Nephron progenitor cell (in vitro differentiated cells): Measurements from ENCODE around the gene RGS8.

Experiments used
- DNase-seq: peaks from one replicate; pipeline ENCODE4 v3.0.0; 2021
- H3K27ac Mint-ChIP-seq: 2 replicates; pipeline ENCODE4 v1.8.0; 2021; ENCODE audit warnings: mild to moderate bottlenecking, moderate library complexity, mixed read lengths
- H3K27me3 Mint-ChIP-seq: 2 replicates; pipeline ENCODE4 v1.8.0; 2021; ENCODE audit warnings: mild to moderate bottlenecking, low read depth, mixed read lengths; ENCODE audit not compliant: poor library complexity
- H3K36me3 Mint-ChIP-seq: 2 replicates; pipeline ENCODE4 v1.8.0; 2021; ENCODE audit warnings: low read depth, mixed read lengths
- H3K4me1 Mint-ChIP-seq: 2 replicates; pipeline ENCODE4 v1.8.0; 2021; ENCODE audit warnings: mixed read lengths
- H3K4me3 Mint-ChIP-seq: 2 replicates; pipeline ENCODE4 v1.8.0; 2021; ENCODE audit warnings: mild to moderate bottlenecking, moderate library complexity, mixed read lengths
- H3K9me3 Mint-ChIP-seq: 2 replicates; pipeline ENCODE4 v1.8.0; 2021; ENCODE audit warnings: mild to moderate bottlenecking, moderate library complexity, mixed read lengths
- TF ChIP-seq, protein P1 (sequence below): fragments of 200-600 bp; sonication (generic); IDR thresholded peaks from 2 replicates; pipeline ENCODE4 v1.5.0; 2021; ENCODE audit warnings: antibody characterized with exemption

The RGS8 gene

GRCh38 chr1:182667848-182668505, 16.4 kb downstream of the RGS8 start:
- Mint-ChIP-seq H3K4me1 (peaks cover 65% of the 10 kb centered on the region), H3K4me3 (no peak overlapping the region)
- no peak for DNase-seq

DNA sequence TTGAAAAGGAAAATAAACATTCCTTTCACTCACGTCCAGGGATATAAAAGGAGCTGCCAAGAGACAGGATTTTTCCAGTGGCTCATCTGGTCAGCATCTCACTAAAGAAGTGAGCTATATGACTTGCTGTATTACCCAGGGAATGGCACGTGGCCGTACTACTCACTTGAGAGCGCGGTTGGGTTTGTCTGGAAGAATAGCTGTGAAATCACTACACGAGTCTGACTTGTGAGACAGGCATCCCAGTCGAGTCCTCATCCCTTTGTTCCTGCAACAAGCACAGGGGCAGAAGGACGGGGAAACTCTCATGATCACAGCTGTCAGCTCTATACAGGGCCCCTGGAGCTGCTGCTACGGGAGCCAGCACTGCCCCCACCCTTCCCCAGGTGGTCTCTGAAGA, 17.7 kb downstream of the RGS8 start:
- DNase-seq: no peak
- Mint-ChIP-seq H3K9me3 (no peaks in the 10 kb centered on the region), H3K4me3 (no peak overlapping the region), H3K27me3 (peaks cover 14% of the 10 kb centered on the region), H3K27ac (no peak overlapping the region), H3K36me3 (no peaks in the 10 kb centered on the region), H3K4me1 (peaks cover 61% of the 10 kb centered on the region)
- TF ChIP-seq, protein P1, sequence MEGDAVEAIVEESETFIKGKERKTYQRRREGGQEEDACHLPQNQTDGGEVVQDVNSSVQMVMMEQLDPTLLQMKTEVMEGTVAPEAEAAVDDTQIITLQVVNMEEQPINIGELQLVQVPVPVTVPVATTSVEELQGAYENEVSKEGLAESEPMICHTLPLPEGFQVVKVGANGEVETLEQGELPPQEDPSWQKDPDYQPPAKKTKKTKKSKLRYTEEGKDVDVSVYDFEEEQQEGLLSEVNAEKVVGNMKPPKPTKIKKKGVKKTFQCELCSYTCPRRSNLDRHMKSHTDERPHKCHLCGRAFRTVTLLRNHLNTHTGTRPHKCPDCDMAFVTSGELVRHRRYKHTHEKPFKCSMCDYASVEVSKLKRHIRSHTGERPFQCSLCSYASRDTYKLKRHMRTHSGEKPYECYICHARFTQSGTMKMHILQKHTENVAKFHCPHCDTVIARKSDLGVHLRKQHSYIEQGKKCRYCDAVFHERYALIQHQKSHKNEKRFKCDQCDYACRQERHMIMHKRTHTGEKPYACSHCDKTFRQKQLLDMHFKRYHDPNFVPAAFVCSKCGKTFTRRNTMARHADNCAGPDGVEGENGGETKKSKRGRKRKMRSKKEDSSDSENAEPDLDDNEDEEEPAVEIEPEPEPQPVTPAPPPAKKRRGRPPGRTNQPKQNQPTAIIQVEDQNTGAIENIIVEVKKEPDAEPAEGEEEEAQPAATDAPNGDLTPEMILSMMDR: no peak

More at GRCh38 chr1:182667848-182668505, 16.4 kb downstream of the RGS8 start:
- TF ChIP-seq, protein P1: no peak
- Mint-ChIP-seq H3K9me3 (no peaks in the 10 kb centered on the region), H3K27ac (no peak overlapping the region), H3K36me3 (no peaks in the 10 kb centered on the region), H3K27me3 (peaks cover 20% of the 10 kb centered on the region)

- no peak overlapping the region for H3K27ac Mint-ChIP-seq
- no peaks in the 10 kb centered on the region for H3K36me3 Mint-ChIP-seq
- peaks cover 44% of the 10 kb centered on the region for H3K4me1 Mint-ChIP-seq
- no peak overlapping the region for H3K4me3 Mint-ChIP-seq
- H3K9me3 Mint-ChIP-seq: no peaks in the 10 kb centered on the region
- H3K27me3 Mint-ChIP-seq: peaks cover 18% of the 10 kb centered on the region
- TF ChIP-seq, protein P1: no peak
- DNase-seq: no peak
These were observed 20.1 kb downstream of the RGS8 start for GRCh38 chr1:182664296-182664695.

DNA sequence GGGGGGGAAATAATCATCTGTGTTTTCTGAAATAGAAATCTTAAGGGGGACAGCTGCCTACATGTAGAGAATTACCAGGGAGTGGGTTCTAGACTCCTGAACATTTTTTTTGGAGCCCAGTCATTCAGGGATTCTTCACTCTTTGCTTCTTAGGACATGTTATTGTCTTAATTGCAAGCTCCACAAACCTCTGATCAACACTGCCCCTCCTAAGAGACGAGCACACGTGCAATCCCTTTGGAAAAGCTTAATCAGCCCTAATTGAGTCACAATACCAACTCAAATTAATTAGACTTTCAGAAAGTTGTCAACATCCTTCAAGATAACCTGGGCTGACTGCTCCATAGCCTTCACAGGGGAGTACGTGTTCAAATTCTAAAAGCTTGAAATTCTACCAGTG, 21.4 kb downstream of the RGS8 start:
- peaks cover 31% of the 10 kb centered on the region for H3K4me1 Mint-ChIP-seq
- peaks cover 21% of the 10 kb centered on the region for H3K27me3 Mint-ChIP-seq
- no peaks in the 10 kb centered on the region for H3K9me3 Mint-ChIP-seq
- no peak overlapping the region for H3K4me3 Mint-ChIP-seq
- no peak for DNase-seq
- TF ChIP-seq, protein P1: no peak
- H3K27ac Mint-ChIP-seq: no peak overlapping the region
- H3K36me3 Mint-ChIP-seq: no peaks in the 10 kb centered on the region

DNA sequence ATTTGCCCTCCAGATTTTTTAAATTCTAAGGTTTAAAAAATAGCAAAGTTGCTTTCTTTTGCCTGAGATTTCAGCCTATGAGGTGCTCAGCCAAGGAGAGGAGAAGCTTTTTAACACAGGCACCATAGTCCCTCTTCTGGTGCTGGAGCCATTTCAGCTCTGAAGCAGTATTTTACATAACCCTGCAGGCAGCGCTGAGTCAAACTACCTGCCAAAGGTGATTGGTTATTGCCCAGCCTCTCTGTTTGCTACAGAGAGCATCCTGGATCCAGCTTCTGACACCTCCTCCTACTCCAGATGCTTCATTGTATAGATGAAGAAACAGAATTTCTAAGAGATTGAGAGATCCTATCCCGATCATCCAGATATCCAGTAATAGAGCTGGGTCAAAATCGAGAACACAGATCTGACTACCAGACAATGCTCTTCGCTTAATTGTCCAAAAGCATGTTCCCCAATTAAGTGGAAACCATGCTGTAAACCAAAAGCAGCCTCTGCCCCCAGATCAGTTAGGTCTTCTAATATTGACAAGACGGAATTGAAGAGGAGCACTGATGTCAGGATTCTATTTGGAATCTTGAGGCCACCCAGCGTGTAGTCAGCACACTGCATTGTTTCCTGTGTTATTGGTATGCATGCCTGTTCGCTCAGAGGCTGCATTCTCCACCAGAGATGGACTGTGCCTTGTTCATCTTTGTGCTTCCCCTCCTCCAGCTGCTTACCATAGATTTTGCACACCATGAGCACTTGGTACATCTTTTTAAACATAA, 22.1 kb downstream of the RGS8 start:
- peaks cover 31% of the 10 kb centered on the region for H3K4me1 Mint-ChIP-seq
- no peaks in the 10 kb centered on the region for H3K36me3 Mint-ChIP-seq
- H3K4me3 Mint-ChIP-seq: no peak overlapping the region
- H3K9me3 Mint-ChIP-seq: no peaks in the 10 kb centered on the region
- H3K27me3 Mint-ChIP-seq: peaks cover 23% of the 10 kb centered on the region
- TF ChIP-seq, protein P1: no peak
- no peak for DNase-seq
- no peak overlapping the region for H3K27ac Mint-ChIP-seq
